T-helper 9 cell (primary cell): ENCODE data around the gene KRT86.
"Not testable (repeated sequence)": the region's sequence is repeated elsewhere in the genome, so short reads cannot be mapped to it uniquely, and the experiment has no call there.

Experiments used
- DNase-seq: peaks from one replicate; pipeline ENCODE4 v3.0.0-alpha.2; 2020

The KRT86 gene

DNA sequence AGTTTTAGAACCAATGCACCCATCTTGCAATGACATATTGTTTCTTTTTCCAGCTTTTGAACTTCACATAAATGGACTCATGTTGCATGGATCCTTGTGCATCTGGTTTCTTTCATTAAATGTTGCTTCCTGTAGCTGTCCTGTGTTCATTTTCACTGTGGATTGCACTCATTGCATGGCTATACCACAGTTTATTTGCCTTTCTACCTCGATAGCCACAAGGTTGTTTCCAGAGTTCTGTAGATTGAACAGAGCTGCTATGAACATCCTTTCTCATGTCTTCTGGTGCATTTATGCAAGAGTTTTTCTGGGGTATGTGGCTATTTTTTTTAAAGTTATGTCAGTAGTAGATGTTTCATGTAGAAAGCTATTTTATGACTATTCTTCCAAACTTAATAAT, 20.4 kb downstream of the KRT86 start:
- no peak for DNase-seq

DNA sequence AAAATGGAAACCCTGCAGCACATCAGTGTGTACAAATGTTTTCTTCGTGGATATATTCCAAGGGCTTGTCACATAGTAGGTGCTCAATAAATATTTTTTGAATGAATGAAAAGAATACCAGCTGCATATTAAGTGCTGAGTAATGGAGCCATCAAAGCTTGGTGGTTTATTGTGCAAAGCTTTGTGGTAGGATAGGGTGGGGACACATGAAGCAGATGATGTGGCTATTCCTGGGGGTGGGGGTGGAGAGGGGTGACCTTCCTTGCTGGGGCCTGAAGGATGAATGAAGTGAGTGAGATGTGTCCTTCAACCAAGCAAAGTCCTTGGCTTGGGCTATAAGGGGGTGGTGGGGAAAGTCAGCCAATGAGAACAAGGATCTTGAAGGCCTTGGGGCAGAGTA, 21.2 kb downstream of the KRT86 start:
- no peak for DNase-seq

DNA sequence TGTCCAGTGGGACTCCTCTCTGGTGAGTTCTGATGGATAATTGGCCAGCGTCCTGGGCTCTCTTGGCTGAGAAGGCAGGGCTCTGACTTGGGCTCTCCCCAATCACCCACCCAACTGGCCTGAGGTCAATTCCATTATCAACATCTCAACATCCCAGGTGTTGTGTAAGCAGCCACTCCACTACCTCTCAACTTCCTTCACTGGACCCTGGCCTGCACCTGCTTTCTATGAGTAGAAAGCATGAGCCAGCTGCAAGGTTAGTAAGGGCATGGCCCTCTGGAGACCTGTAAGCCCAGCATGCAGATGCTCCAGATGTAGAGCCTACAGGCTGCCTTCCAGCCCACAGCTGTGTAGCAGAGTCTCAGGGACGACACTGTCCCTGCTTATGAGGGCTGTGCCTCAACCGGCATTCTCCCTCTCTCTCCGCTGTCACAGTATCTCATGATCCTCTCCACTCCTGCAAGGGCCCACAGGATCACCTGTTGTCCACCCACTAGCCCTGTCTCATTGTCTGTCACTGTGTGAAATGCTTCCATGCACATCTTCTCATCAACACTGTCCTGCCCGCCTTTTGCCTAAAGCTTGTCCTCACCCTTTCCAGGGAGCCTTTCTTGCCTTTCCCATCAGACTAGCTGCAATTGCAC, 22.2 kb downstream of the KRT86 start:
- DNase-seq: no peak

DNA sequence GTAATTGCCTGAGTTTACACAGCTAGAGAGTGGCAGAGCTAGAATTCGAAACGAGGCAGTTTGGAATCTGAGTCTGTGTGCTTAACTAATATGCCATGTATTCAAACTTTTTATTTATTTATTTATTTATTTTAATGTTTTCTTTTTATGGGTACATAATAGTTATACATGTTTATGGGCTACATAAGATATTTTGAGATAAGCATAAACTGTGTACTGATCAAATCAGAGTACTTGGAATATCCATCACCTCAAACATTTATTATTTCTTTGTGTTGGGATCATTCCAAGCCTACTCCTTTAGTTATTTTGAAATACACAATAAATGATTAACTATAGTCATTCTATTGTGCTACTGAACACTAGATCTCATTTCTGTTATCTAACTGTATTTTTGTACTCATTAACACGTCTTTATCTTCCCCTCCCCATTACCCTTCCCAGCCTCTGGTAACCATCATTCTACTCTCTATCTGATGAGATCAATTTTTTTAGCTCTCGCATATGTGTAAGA, 24.3 kb downstream of the KRT86 start:
- DNase-seq: no peak

DNA sequence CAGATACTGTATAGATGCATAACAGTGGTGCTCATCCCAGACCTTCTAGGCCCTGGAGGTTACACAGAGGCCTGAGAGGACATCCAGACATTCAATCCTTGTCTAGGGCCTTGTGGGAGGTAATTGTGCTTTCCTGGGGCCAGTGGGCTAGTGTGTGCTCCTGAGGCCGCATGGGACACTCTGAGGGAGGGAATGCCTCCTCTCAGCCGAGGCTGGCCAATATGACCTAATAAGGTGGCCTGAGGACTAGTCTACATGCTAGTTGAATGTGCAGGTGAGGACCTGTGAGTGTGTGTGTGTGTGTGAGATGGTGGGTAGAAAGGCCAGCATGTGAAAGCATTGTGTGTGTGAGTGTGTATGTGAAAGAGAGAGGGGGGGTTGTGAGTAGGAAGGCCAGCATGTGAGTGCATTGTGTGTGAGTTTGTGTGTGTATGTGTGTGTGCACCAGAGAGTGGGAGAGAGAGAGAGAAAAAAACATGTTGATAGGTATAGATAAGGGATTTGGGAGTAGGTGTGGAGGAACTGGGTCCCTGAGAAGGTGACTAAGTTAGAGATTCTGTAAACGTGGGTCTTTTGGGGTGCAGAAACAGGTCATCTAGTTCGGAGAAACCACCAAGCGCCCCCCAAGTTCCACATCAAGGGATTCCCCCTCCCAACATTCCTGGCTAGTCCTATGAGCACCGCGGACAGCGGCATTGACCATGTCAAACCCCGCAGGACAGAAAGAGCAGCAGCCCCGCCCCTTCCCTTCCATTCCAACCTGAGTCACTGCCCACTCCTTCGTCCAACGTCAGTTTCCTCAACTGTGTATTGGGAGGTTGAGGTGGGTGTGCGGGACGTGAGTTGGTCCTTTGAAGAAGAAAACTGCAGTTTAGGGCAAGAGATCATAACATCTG, 26.6 kb downstream of the KRT86 start:
- DNase-seq: no peak

DNA sequence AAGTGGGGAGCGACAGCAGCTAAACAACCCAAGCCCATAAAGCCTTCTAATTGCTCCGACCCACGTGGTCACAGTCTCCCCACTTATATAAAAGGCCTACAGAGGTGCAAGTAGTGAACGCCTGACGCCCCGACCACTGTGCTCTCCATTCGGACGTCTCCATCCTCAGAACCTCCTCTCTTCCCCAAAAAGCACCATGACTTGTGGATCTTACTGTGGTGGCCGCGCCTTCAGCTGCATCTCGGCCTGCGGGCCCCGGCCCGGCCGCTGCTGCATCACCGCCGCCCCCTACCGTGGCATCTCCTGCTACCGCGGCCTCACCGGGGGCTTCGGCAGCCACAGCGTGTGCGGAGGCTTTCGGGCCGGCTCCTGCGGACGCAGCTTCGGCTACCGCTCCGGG, 27.3 kb downstream of the KRT86 start:
- DNase-seq: not testable (repeated sequence)

DNA sequence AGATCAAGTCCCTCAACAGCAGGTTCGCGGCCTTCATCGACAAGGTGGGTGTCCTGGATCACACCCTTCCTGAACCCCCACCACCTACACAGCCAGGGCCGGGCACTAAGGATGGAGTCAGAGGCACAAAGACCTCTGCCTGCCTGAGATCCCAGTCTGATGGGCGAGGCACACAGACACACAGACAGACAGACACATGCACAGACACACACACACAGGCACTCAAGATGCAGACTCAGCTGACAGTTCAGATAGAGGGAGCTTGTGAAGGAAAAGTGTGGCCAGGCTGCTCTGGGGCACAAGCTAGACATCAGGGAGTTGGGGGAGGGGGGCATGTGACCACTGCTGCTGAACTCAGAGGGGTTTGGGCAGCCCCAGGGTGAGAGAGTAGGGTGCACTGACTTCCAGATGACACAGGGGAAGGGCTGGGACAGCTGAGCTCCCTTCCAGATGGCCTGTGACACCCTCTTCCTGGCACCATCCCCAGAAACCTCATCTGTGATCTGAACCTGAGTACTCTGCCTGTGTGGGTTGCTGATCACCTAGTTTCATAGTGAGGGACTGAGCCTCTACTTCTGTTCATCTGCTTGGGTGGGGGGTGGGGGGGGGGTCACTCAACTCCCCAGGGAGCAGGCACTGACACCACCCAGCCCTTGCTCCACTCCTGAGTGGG, 27.9 kb downstream of the KRT86 start:
- not testable (repeated sequence) for DNase-seq

DNA sequence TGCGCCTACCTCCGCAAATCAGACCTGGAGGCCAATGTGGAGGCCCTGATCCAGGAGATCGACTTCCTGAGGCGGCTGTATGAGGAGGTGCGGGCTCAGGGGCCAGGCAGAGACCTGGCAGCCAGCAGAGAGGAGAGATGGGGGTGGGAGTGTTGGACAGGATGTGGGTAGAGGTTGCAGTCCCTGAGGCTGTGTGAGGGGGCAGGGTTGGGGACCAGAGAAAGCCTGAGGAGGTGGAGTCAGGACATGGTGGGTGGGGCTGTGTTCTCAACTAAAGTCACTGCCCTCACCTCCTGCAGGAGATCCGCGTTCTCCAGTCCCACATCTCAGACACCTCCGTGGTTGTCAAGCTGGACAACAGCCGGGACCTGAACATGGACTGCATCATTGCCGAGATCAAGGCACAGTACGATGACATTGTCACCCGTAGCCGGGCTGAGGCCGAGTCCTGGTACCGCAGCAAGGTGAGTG, 30.5 kb downstream of the KRT86 start:
- DNase-seq: not testable (repeated sequence)

DNA sequence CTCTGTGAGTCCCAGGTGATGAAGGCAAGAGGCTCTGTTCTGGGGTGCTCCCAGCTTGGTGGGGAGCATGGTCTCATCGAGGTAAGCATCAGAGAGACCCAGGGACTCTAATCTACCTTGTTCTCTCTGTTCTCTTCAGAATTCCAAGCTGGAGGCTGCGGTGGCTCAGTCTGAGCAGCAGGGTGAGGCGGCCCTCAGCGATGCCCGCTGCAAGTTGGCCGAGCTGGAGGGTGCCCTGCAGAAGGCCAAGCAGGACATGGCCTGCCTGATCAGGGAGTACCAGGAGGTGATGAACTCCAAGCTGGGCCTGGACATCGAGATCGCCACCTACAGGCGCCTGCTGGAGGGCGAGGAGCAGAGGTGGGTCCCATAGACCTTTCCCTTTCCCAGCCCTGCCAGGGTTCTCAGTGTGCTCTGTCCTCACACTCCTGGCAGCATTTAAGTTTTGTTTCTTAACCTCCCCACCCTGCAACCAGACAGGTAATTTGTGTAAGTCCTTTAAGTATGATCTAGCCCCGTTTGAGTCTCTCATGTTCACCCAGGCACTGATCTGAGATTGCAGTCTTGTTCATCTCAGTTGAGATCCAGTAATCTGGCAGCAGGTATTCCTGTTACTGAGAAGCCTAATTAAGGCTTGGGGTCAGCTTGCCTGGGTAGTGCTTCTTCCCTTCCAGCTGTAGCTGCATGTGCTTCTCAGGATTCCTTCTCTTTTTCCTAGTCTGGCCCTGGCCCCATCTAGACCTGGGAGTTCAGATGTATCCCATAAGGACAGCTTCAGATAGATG, 31.7 kb downstream of the KRT86 start:
- DNase-seq: no peak

DNA sequence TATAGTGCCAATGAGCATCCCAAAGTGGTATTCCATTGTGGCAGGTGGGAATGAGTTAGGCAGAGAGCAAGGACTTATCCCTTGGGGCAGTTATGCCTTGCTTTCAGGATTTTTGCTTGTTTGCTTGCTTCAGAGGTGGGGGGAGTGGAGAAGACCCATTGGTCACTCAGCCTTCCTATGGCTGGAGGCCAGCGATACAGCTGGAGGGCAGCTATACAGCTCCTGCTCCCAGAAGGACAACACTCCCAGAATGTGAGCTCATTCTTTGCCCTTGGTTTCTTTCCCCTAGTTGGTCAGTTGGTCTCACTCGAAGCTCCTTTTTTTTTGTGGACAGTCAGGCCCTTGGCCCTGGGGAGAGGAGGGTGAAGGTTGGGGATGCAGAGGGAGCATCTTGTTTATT, 32.3 kb downstream of the KRT86 start:
- DNase-seq: no peak

DNA sequence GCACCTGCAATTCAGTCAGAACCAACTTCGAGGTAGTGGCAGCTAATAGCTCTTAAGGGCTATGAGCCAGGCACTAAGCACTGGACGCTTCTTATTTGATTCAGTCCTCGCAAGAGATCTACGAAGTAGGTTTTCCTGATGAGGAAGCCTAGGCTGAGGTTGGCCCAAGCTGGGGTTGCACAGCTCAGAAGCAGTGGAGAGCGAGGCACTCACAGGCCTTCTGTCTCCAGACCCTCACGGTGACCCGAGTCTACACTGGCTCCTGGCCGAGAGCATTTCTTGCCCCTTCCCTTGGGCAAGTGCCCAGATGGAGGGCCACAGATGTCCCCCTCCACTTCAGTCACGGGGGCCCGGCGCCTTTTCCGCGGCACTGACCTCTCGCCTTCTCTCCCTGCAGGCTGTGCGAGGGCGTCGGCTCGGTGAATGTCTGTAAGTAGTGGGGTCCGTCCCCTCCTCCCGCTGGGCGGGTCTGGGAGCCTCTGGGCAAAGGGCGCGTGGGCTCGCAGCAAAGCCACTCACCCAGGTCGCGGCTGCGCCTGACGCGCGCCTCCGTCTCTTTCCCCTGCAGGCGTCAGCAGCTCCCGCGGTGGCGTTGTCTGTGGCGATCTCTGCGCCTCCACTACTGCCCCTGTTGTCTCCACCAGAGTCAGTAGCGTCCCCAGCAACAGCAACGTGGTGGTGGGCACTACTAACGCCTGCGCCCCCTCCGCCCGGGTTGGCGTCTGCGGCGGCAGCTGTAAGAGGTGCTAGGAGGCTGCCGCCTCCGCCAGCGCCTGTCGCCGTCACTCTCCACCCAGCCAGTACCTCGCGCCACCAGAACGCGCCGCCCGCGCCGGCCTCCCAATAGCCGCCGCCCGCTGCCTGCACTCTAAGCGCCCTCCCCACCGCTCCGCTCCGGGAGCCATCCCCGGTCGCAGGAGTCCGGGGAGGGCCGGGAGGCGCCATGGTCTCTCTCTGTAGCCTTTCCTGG, 33.7 kb downstream of the KRT86 start:
- no peak for DNase-seq

DNA sequence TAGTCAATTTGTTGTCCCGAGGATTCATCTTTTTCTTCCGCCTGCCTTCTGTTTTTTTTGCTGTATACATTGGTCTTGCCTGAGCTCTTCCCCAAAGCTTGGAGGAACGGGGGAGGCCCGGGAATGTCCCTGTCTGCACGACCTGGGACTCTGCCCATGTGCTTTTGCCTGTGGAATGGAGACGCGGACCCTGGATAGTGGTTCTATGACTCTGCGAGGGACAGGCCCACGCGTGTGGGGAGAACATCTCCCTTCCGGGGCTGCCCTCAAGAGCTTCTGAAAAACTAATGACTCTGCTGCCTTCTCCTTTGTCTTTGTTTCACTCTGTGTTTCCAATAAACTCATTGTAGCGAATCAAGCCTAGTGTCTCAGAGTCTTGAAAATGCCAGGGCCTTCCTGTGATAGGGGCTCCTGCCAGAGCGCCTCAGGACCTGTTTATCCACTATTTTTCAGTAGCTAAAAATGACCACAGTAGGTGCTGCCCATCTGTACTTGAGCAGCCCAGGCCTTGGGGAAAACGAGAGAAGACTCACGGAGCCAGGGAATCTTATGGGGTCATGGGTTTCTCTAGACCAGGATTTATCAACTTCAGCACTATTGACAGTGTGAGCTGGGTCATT, 34.5 kb downstream of the KRT86 start:
- DNase-seq: no peak

DNA sequence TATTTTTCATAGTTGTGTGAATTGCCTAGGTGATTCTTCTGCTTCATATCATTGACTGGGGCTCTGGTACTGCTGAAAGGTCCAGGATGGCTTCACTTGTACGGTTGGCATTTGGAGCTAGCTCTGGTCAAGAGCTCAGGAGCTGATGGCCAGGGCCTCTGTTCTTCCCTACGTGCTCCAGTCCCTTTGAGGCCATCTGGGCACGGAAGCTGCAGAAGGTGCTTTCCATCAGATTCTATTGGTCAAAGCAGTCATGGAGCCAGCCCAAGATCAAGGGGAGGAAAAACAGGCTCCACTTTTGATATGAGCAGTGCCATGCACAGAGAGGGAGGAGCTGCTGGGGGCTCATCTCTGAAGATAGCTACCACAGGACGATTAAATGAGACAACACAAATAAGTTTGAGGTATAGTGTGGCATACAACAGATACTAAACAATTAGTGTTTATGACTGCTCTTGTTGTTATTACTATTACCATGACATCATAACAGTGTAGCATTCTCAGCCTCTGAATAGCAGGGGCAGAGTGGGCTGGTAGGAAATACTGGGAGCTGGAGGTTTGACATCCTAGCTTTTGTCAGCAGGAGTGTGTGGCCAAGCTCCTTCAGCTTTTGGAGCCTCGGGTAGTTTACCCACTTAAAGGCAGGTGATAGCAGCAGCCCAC, 36.3 kb downstream of the KRT86 start:
- DNase-seq: no peak

DNA sequence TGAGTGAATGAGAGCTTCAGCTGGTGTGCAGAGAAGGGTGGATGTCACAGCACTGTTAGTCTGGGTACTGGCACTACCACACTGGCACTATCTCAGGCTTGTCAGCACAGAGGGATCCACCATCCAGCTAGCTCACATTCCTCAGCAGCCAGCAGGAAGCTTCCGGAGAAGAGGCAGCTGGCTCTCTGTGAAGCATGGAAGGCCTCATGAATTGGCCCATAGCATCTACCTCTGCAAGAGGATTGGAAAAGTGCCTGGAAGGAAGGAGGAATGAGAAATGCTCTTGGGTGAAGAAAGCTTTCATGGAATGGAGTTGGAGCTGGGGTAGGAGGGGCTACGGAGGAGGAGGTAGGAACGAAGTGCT, 36.8 kb downstream of the KRT86 start:
- no peak for DNase-seq

DNA sequence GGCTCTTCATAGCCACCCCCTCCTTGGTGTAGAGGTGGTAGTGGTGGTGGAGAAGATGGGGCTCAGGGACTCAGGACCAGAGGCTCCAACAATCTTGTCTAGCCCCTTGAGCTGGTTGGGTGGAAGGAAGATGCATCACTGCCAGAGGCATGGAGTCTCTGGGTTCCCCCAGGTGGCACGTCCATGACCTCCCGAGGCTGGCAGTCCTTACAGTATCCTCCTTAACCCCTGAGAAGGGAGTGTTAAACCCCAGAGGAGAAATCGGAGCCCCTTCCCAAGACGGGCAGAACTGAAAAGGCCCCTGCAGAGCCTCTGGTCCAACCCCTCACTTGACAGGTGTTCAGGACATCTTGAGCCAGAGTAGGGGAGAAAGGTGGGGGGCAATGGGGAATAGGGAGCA, 37.6 kb downstream of the KRT86 start:
- no peak for DNase-seq

DNA sequence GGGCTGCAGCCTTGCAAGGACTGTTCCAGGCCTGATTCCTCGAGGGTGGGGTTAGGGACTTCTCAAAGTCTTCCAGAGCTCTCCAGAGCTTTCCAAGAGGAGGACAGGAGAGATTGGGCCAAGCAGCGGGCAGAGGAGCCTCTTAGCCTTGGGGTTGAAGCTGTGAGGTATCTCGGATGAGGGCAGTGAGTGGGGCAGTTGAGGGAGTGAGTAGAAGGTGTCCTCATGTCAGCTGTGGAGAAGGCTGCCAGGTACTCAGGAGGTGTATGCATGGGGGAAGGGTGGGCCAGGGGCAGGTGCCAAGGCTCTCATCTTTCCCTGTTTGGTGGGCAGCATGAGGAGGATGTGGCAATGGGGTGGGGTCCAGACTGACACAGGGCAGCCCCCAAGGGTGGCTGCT, 39.0 kb downstream of the KRT86 start:
- no peak for DNase-seq

DNA sequence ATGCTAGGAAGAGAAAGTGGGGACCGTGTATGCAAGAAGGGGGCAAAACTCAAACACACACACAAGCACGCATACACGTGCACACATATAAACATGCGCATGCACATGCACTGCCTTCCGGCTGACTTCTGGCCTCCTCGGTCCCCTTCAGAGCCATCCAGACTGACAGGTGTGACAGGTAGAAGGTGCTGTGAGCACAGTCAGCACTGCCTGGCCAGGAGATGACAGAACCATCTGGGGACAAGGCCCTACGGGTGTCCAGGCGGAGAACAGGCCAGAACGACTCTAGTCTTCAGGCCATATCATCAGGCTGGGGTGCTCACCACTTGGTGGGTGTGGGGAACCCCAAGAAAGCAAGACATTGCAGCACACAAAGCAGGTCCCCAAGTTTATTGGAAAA, 39.5 kb downstream of the KRT86 start:
- no peak for DNase-seq

DNA sequence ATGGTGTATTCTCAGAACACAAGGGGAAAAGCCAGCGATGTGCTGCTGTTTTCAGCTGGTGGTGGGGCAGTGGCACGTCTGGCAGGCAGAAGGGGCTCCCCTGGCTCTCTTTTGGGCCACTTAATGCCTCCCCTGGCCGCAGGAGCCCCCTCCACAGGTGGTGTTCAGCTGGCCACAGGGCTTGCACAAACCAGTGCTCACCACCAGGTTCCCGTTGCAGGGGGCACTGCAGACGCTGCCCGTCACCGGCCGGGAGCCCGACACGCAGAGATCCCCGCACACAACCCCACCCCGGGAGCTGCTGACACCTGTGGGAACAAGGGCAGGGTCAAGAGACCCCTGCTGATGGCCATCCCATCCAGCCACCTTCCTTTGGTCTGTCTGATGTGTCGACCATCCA, 40.1 kb downstream of the KRT86 start:
- DNase-seq: no peak

DNA sequence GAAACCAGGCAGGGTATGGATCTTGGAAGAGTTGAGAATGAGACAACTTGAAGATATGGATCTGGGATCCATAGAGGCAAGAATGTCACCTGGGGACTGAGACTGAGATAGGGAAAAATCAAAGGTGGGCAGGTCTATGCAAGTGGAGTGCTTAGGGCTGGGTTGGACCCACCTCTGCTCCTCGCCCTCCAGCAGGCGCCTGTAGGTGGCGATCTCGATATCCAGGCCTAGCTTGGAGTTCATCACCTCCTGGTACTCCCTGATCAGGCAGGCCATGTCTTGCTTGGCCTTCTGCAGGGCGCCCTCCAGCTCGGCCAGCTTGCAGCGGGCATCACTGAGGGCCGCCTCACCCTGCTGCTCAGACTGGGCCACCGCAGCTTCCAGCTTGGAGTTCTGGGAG, 41.3 kb downstream of the KRT86 start:
- not testable (repeated sequence) for DNase-seq

DNA sequence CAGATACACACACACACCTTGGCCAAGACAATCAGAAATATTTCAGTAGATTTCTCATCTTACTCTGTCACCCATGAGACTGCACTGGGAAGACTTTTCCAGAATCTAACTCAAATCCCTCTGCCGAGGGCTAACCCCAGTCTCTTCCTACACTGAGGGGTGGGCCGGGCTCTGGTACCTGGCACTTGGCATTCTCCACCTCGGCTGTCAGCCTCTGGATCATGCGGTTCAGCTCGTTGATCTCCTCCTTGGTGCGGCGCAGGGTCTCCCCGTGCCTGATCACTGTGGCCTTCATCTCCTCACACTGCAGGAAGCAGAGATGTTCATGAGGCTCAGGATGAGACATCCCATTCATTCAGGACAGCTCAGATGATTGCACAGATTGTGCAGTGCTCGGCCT, 41.8 kb downstream of the KRT86 start:
- no peak for DNase-seq
